OCI-LY3 (cell line): ENCODE data around the gene RPAP2.

Source experiments
- H2AFZ ChIP-seq: fragments of 200-600, 300-600 bp; shearing (Covaris generic); 2 replicates; pipeline ENCODE4 v1.6.0; 2014; ENCODE audit warnings: antibody characterized with exemption, low read depth, low read length
- H3K27ac ChIP-seq: fragments of 200-600, 300-600 bp; sonication (generic); 2 replicates; pipeline ENCODE4 v1.5.1; 2014; ENCODE audit warnings: mild to moderate bottlenecking, low read length, moderate library complexity, mixed read lengths
- H3K27me3 ChIP-seq: fragments of 200-600, 300-600 bp; sonication (generic); 2 replicates; pipeline ENCODE4 v1.6.1; 2014; ENCODE audit warnings: low read depth, low read length, mixed read lengths
- H3K36me3 ChIP-seq: fragments of 200-600, 300-600 bp; sonication (generic); replicated peaks from 2 replicates; pipeline ENCODE3; 2014; ENCODE audit warnings: low read depth, low read length, mixed read lengths
- H3K4me1 ChIP-seq: fragments of 300-600, 200-600 bp; sonication (generic); 2 replicates; pipeline ENCODE4 v1.6.1; 2014; ENCODE audit warnings: low read length, mixed read lengths
- H3K4me2 ChIP-seq: fragments of 200-600, 300-600 bp; sonication (generic); 2 replicates; pipeline ENCODE4 v1.6.1; 2014; ENCODE audit warnings: low read length, mixed read lengths
- H3K4me3 ChIP-seq: fragments of 300-600, 200-600 bp; sonication (generic); 2 replicates; pipeline ENCODE4 v1.5.1; 2014; ENCODE audit warnings: antibody characterized with exemption, mild to moderate bottlenecking, low read length, moderate library complexity
- H3K79me2 ChIP-seq: fragments of 300-600, 200-600 bp; shearing (Covaris generic); 2 replicates; pipeline ENCODE4 v1.6.1; 2014; ENCODE audit warnings: mild to moderate bottlenecking, low read length, mixed read lengths
- H3K9ac ChIP-seq: fragments of 300-600, 200-600 bp; shearing (Covaris generic); 2 replicates; pipeline ENCODE4 v1.6.0; 2014; ENCODE audit warnings: mild to moderate bottlenecking, low read length, moderate library complexity
- H3K9me3 ChIP-seq: fragments of 200-600, 300-600 bp; shearing (Covaris generic); 2 replicates; pipeline ENCODE4 v1.6.1; 2014; ENCODE audit warnings: low read length, mixed read lengths; ENCODE audit not compliant: insufficient read depth
- H4K20me1 ChIP-seq: fragments of 200-600, 300-600 bp; sonication (generic); 2 replicates; pipeline ENCODE4 v1.6.1; 2016; ENCODE audit warnings: low read length, mixed read lengths; ENCODE audit not compliant: insufficient read depth
- CTCF ChIP-seq: fragments of 200-600, 300-600 bp; sonication (generic); IDR thresholded peaks from 2 replicates; pipeline ENCODE4 v1.5.1; 2014; ENCODE audit warnings: antibody characterized with exemption, low read length, low read depth
- EZH2phosphoT487 ChIP-seq: fragments of 200-600 bp; shearing (Covaris generic); IDR thresholded peaks from 2 replicates; pipeline ENCODE4 v1.6.1; 2018; ENCODE audit warnings: antibody characterized with exemption, mixed run types, low read depth

RPAP2 gene

GRCh38 chr1:92306020-92306419 lies 7.2 kb downstream of the RPAP2 start:
- no peak overlapping the region for H3K4me2 ChIP-seq

GRCh38 chr1:92307980-92308379 lies 9.1 kb downstream of the RPAP2 start:
- H3K4me3 ChIP-seq: no peak overlapping the region
- no peaks in the 10 kb centered on the region for H3K27me3 ChIP-seq
- no peak overlapping the region for H3K27ac ChIP-seq
- no peak overlapping the region for H3K4me2 ChIP-seq
- H3K4me1 ChIP-seq: peaks cover 8% of the 10 kb centered on the region; the same call in 1 of the 2 replicates
- H4K20me1 ChIP-seq: no peaks in the 10 kb centered on the region
- peaks cover 12% of the 10 kb centered on the region for H3K36me3 ChIP-seq
- H3K9me3 ChIP-seq: no peaks in the 10 kb centered on the region
- H3K79me2 ChIP-seq: no peaks in the 10 kb centered on the region
- no peak overlapping the region for H2AFZ ChIP-seq
- no peak for TF ChIP-seq CTCF
- TF ChIP-seq EZH2phosphoT487: no peak
- no peak overlapping the region for H3K9ac ChIP-seq

More at GRCh38 chr1:92306020-92306419, 7.2 kb downstream of the RPAP2 start:
- TF ChIP-seq CTCF: no peak
- TF ChIP-seq EZH2phosphoT487: no peak
- Histone ChIP-seq H3K27ac (no peak overlapping the region), H3K9ac (no peak overlapping the region), H3K36me3 (peaks cover 9% of the 10 kb centered on the region), H2AFZ (no peak overlapping the region), H4K20me1 (no peaks in the 10 kb centered on the region), H3K4me3 (no peak overlapping the region), H3K27me3 (no peaks in the 10 kb centered on the region), H3K79me2 (no peaks in the 10 kb centered on the region), H3K9me3 (no peaks in the 10 kb centered on the region), H3K4me1 (peaks cover 8% of the 10 kb centered on the region; the same call in 1 of the 2 replicates)

GRCh38 chr1:92310185-92310597 lies 11.3 kb downstream of the RPAP2 start:
- no peak overlapping the region for H3K9ac ChIP-seq
- H2AFZ ChIP-seq: no peak overlapping the region
- TF ChIP-seq CTCF (peak; percentile 57), EZH2phosphoT487 (no peak)
- H3K4me1 ChIP-seq: peaks cover 8% of the 10 kb centered on the region; the same call in 1 of the 2 replicates
- peaks cover 9% of the 10 kb centered on the region for H3K36me3 ChIP-seq
- no peak overlapping the region for H3K4me3 ChIP-seq
- H3K9me3 ChIP-seq: no peaks in the 10 kb centered on the region
- no peaks in the 10 kb centered on the region for H4K20me1 ChIP-seq
- no peak overlapping the region for H3K4me2 ChIP-seq
- H3K27me3 ChIP-seq: no peaks in the 10 kb centered on the region
- H3K79me2 ChIP-seq: no peaks in the 10 kb centered on the region
- no peak overlapping the region for H3K27ac ChIP-seq

DNA sequence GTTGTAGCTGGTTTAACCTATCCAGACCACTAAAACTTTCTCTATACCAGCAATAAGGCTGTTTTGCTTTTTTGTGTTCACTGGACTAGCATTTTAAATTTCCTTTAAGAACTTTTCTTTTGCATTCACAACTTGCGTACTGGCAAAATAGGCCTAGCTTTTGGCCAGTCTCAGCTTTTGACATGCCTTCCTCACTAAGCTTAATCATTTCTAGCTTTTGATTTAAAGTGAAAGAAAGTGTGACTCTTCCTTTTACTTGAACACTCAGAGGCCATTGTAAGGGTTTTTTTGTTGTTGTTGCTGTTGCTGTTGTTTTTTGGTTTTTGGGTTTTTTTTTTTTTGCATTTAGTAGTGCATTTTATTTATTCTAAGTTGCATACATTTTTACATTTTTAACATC lies 15.2 kb downstream of the RPAP2 start:
- Histone ChIP-seq H3K9me3 (no peaks in the 10 kb centered on the region), H3K4me2 (no peak overlapping the region), H3K9ac (no peak overlapping the region), H2AFZ (no peak overlapping the region), H3K79me2 (no peaks in the 10 kb centered on the region), H3K27ac (no peak overlapping the region), H3K4me3 (no peak overlapping the region), H4K20me1 (no peaks in the 10 kb centered on the region), H3K36me3 (peaks cover 3% of the 10 kb centered on the region), H3K4me1 (no peaks in the 10 kb centered on the region), H3K27me3 (no peaks in the 10 kb centered on the region)
- TF ChIP-seq EZH2phosphoT487: no peak
- TF ChIP-seq CTCF: no peak
